ENCODE data around the gene SEPTIN5. TPM values are rescaled to one million over a fixed set of nuclear protein-coding genes. Genes with fewer than 3 reads are reported as not detected.

The SEPTIN5 gene
- 10.5 and 13.8 TPM in 2 replicates for polyA plus RNA-seq

GRCh38 chr22:19714312-19715187 is at the start of gene SEPTIN5:
TSS of gene SEPTIN5 (plus strand) at chr22:19714503. CDS start at chr22:19714589, 86 bp downstream.

DNA sequence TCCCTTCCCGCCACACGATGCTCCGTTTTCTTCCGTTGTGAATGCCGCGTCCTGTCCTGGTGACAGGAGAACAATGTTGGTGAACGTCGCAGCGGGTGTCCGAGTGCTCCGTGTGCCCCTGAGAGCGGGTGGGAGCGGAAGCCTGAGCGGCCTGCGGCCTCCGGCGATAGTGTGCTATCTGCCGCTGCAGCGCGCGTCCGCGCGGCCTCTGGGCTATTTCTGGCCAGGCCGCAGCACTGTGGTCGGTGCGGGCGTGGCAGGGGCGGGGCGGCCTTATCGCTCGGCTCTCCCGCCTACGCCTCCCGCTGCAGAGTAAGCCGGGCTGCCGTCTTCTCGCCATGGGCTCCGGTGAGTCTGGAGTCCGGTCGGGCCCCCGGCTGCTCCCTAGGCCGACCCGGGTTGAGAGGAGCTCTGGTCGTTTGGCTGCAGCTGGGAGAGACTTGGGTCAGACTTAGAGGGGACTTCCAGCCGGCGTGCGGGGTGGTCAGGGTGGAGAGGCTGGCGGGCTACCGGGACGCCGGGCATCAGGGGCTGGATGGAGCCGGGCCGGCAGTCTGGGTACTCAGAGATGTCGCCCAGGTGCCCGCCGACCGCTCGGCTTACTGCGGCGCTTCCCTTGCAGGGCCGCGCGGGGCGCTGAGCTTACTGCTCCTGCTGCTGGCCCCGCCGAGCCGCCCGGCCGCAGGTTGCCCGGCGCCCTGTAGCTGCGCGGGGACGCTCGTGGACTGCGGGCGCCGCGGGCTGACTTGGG is 9.1 kb downstream of the SEPTIN5 start, which contains the start of gene GP1BB:
Gene GP1BB (plus strand): TSS at position 308 of the 751 bp plus-strand sequence. CDS start 31 bp downstream, at position 339.

DNA sequence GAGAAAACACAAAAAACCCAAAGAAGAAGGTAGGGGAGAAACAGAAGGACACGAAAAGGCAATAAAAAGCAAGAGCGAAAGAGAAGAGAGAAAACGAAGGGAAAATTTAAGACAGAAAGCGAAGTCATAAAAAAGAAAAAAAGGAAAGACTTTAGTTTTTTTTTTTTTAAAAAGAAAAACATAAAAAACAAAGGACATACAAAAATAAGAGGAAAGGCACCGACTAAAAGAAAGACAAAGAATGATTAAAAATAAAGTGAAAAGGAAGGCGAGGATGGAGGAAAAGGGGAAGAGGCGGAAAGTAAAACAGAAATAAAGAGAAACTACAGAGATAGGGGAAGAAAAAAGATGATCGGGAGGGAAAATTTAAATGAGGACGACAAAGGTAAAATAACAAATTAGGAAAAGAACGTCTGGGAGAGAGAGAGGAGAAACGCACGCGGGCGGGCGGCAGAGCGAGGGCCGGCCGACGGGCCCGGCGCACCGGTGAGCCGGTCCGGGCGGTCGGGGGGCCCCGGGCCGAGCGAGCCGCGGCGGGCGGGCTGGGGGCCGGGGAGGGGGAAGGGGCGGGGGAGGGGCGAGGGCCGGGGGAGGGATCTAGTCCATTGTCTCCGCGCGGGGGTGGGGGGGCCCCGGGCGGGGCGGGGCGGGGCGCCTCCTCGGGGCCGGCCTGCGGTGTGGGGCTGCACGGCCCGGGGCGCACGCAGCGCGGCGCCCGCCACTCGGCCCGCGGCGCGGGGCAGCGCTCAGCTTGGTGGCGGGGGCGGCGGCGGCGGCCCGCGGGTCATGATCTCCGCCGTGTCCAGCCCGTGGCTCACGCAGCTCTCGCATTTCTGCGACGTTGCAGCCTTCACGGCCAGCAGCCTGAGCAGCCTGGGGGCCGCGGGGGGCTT is 46.0 kb downstream of the SEPTIN5 start, which contains the start of gene TBX1:
Gene TBX1 (plus strand): TSS at position 721 of the 893 bp plus-strand sequence. CDS start 66 bp downstream, at position 787.

Other genes with a start within 250 kb of the SEPTIN5 start
- 44.4 and 54.0 TPM in 2 replicates for gene UFD1, start 235.3 kb upstream of the SEPTIN5 start, polyA plus RNA-seq
- 2.5 and 2.6 TPM in 2 replicates for gene CDC45, start 234.6 kb upstream of the SEPTIN5 start, polyA plus RNA-seq
- gene CLDN5, start 190.1 kb upstream of the SEPTIN5 start, polyA plus RNA-seq: 0.17 and 0.28 TPM in 2 replicates
- gene GP1BB, start 9.0 kb downstream of the SEPTIN5 start, polyA plus RNA-seq: 2.4 and 2.9 TPM in 2 replicates
- not detected in 2 replicates for gene TBX1, start 46.3 kb downstream of the SEPTIN5 start, polyA plus RNA-seq
- 1.7 and 2.0 TPM in 2 replicates for gene GNB1L, start 140.4 kb downstream of the SEPTIN5 start, polyA plus RNA-seq
- 2.3 and 2.5 TPM in 2 replicates for gene RTL10, start 140.4 kb downstream of the SEPTIN5 start, polyA plus RNA-seq
- 20.3 and 38.5 TPM in 2 replicates for gene COMT, start 227.3 kb downstream of the SEPTIN5 start, polyA plus RNA-seq
- 0.83 and 1.7 TPM in 2 replicates for gene TXNRD2, start 227.3 kb downstream of the SEPTIN5 start, polyA plus RNA-seq